Activated naive CD4-positive, alpha-beta T cell treated with anti-CD3 and anti-CD28 coated beads, Interleukin-2, amount 50 U/mL, for 24 hours (primary cell): ENCODE measurements around the gene NGF.

Experiments used
- H3K27ac Mint-ChIP-seq: one replicate; pipeline ENCODE4 v1.8.0; 2021; ENCODE audit warnings: mild to moderate bottlenecking, mixed read lengths
- H3K27me3 Mint-ChIP-seq: one replicate; pipeline ENCODE4 v1.8.0; 2021; ENCODE audit warnings: mixed read lengths
- H3K36me3 Mint-ChIP-seq: one replicate; pipeline ENCODE4 v1.8.0; 2021; ENCODE audit warnings: mixed read lengths
- H3K4me1 Mint-ChIP-seq: one replicate; pipeline ENCODE4 v1.8.0; 2021; ENCODE audit warnings: mixed read lengths
- H3K4me3 Mint-ChIP-seq: one replicate; pipeline ENCODE4 v1.8.0; 2021; ENCODE audit warnings: mild to moderate bottlenecking, mixed read lengths
- H3K9me3 Mint-ChIP-seq: one replicate; pipeline ENCODE4 v1.8.0; 2021; ENCODE audit warnings: mixed read lengths

Gene NGF

DNA sequence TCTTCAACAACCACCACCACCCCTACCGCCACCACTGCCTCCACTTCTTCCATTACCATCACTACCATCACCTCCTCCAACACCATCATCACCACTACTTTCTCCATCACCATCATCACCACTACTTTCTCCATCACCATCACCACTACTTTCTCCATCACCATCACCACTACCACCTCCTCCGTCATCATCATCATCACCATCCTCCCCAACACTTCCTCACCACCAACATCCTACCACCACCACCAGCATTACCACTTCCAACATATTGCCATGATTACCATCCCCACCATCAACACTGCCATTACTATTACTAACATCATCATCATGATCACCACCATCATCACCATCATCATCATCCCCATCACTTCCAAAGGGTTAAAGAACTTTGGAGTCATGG, 34.7 kb downstream of the NGF start:
- Mint-ChIP-seq H3K9me3 (peaks cover 1% of the 10 kb centered on the region), H3K27ac (no peak overlapping the region), H3K4me1 (no peaks in the 10 kb centered on the region), H3K27me3 (peaks cover 11% of the 10 kb centered on the region), H3K4me3 (no peak overlapping the region), H3K36me3 (no peaks in the 10 kb centered on the region)

DNA sequence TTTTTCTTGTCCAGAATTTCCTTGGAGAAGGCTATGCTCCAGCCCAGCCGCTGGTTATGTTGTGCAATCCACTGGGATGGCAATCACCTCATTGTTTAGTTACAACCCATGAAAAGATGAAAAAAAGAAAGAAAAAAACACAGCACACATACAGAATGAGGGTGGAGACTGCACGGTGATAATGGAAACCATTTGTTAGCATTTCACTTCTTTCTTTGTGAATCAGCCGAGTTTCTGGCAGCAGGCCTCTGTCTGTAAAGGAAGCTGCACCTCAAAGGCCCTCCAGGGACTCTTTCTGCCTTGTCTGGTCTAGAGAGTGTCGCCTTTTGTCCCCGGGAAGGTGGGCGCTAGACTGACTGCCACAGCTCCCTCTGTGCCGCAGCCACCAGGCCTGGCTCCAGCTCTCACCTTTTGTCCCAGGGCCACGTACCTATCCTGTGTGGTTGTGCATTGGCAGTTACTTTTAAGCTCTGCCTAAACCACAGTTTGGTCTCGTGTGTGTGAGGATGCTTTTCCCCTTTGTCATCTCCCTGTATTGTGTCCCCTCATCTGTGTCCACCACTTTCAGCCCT, 35.6 kb downstream of the NGF start:
- no peak overlapping the region for H3K27ac Mint-ChIP-seq
- no peaks in the 10 kb centered on the region for H3K36me3 Mint-ChIP-seq
- H3K4me1 Mint-ChIP-seq, result no peaks in the 10 kb centered on the region
- H3K4me3 Mint-ChIP-seq, result no peak overlapping the region
- H3K9me3 Mint-ChIP-seq, result no peaks in the 10 kb centered on the region
- H3K27me3 Mint-ChIP-seq, result peaks cover 13% of the 10 kb centered on the region

DNA sequence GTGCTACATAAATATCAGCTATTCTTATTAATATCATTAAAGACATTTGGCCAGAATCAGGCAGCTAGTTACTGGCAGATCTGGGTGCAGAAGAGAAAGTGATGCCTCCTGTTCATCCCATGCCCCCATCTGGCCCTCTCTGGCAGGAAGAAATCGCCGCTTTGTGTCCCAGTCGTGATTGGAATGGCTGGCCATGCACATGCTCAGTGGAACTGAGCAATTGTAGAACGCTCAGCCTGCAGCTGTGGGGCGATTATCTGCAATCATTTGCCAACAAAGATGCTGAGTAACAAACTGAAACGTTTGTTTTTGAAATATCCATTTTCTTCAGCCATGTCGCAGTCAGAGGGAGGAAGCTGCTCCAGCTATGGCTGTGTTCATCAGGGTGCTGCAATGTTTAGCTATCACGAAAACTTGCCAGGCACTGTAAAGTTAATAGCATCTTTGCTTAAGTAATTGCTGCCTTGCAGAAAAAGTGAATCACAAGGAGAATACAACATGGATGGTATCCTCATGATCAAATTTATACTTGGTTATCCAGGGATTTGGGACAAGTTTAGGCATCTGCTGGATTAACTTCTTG, 36.5 kb downstream of the NGF start:
- no peak overlapping the region for H3K27ac Mint-ChIP-seq
- no peaks in the 10 kb centered on the region for H3K36me3 Mint-ChIP-seq
- no peak overlapping the region for H3K4me3 Mint-ChIP-seq
- peaks cover 11% of the 10 kb centered on the region for H3K27me3 Mint-ChIP-seq
- H3K4me1 Mint-ChIP-seq, result no peaks in the 10 kb centered on the region
- no peaks in the 10 kb centered on the region for H3K9me3 Mint-ChIP-seq

DNA sequence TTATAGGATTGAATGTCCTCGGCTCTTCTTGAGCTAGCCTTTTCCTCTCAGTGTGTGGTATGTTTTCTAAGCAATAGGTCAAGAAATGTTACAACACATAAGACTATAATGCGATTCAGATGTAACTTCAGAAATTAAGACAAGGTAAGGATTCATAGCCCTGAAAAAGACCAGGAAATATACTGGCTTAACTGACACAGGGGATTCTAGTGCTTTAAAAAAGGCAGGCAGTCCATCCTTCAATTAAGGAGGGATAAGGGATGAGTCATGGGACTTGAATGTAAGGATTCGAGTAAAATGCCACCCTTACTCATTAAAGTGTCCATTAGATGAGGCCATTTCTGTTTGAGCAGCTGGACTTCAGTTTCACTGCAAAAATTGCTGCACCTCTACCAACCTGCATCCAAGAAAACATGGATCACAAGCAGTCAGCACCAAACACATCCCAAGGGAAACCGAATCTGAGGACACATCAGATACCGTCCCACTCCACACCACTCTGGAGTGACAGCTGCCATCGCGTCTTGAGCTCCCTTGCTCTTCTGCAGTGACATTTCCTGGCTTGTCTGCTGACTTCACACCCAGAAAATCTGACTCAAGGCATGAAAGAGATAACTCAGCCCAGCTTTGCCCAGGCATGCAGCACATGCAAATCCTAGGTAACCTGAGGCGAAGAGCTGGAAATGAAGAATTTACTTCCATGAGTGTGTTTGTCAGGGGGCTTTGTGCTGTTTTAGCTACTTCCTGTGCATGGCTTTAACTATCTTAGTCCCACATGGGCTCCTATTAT, 37.8 kb downstream of the NGF start:
- H3K36me3 Mint-ChIP-seq, result no peaks in the 10 kb centered on the region
- no peaks in the 10 kb centered on the region for H3K4me1 Mint-ChIP-seq
- no peak overlapping the region for H3K4me3 Mint-ChIP-seq
- H3K9me3 Mint-ChIP-seq, result no peaks in the 10 kb centered on the region
- H3K27me3 Mint-ChIP-seq, result peaks cover 9% of the 10 kb centered on the region
- H3K27ac Mint-ChIP-seq, result no peak overlapping the region

DNA sequence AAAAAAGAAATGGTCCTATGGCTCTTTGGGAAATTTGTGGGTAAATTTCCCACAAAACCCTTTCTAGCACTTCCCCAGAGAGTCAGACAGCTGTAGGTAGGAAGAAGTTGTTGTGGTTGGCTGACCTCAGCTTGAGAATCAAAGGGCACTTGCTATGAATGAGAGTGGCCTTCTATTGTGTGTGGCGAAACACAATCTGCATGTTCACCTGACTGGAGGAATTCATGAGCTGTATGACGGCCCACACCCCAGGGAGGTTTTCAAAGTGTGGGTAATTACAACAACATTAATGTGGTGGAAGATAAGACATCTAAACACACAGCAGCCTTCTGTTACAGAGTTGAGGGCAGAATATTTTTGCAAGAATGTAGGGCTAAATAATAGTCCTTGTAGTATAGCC, 38.8 kb downstream of the NGF start:
- Mint-ChIP-seq H3K36me3 (no peaks in the 10 kb centered on the region), H3K4me1 (no peaks in the 10 kb centered on the region), H3K9me3 (no peaks in the 10 kb centered on the region), H3K4me3 (no peak overlapping the region), H3K27ac (no peak overlapping the region), H3K27me3 (peaks cover 13% of the 10 kb centered on the region)

DNA sequence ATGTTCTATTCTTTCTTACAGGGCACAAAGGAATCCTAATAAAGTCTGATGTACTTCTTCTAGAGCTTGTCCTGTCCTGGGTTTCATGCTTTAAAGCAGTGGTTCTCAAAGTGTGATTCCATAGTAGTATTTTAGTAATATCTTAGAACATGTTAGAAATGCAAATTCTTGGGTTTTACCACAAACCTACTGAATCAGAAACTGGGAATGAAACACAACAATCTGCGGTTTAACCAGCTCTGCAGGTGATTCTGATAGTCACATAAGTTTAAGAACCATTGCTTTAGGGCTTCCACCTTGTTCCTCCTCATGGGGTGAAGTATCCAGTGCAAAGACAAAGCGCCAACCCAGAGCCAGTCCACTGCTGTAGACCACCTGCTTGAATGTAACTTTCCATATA, 41.1 kb downstream of the NGF start:
- H3K27me3 Mint-ChIP-seq, result peaks cover 9% of the 10 kb centered on the region
- no peaks in the 10 kb centered on the region for H3K4me1 Mint-ChIP-seq
- no peaks in the 10 kb centered on the region for H3K9me3 Mint-ChIP-seq
- H3K27ac Mint-ChIP-seq, result no peak overlapping the region
- H3K4me3 Mint-ChIP-seq, result no peak overlapping the region
- H3K36me3 Mint-ChIP-seq, result no peaks in the 10 kb centered on the region

DNA sequence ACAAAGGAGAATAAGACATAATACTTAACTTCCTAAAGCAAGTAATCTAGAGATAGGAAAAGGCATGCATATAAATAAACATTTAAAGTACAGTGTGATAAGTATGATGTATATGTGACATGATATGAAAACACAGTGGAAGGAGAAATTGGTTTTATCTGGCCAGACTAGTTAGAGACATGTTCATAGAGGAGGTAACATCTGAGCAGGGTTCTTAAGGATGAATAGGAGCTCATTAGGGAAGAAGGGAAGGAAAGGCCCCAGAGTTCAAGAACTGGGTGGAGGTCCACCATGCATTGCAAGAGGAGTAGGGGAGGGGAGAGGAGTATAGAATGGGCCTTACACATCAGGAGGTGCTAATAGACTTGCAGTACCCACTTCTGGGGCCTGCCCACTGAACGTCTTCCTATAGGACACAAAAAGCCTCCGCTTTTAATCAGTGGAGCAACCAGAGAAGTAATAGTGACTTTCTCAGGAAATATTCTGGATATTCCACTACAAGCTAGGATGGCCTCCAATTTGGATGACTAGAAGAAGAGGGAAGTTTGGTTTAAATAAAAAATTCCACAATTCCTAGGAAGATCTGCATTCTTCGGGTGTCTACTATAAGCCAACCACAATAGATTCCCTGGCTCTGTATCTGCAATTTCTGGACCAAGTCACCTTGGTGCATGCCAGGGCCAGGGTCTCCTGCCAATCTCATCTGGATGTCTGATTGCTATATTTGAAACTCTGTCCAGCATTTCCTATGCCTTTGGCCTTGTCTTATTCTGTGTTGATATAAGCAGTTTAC, 41.9 kb downstream of the NGF start:
- Mint-ChIP-seq H3K27ac (no peak overlapping the region), H3K9me3 (no peaks in the 10 kb centered on the region), H3K4me3 (no peak overlapping the region), H3K36me3 (no peaks in the 10 kb centered on the region), H3K4me1 (no peaks in the 10 kb centered on the region), H3K27me3 (peaks cover 9% of the 10 kb centered on the region)

DNA sequence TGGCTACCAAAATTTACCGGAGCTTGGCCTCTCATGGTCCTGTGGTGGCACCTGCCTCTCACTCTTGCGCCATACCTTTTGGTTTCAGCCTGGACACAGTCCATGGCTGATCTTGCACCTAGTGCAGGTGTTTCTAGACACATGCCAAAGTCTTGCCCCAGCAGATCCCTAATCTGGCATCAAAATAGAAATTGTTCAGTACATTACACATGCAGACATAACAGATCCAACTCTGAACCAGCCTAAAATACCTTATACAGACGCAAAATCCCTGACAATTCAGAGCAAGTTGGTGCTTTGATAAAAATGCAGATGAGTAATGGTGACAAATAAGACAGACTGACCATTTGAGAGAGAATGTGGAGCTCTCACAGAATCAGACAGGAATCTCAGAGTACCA, 44.1 kb downstream of the NGF start:
- Mint-ChIP-seq H3K27ac (no peak overlapping the region), H3K4me3 (no peak overlapping the region), H3K27me3 (peaks cover 8% of the 10 kb centered on the region), H3K4me1 (no peaks in the 10 kb centered on the region), H3K36me3 (no peaks in the 10 kb centered on the region), H3K9me3 (no peaks in the 10 kb centered on the region)

DNA sequence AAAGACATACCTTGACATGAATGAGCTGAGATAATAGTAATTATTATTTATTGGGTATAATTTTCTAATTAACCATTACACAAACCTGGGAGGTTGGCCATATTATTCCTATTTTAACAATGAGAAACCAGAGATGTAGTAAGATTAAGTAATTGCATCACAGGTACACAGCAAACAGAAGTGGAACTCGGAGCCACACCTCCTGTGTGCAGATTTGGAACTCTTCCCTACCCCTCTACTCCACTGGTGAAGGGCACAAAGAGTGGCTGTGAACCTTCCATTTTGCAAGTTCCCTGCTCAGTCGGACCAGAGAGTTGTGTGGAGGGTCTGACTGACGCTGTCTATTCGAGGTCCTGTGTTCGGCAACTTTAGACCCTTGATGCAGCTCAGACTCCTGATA, 45.0 kb downstream of the NGF start:
- Mint-ChIP-seq H3K36me3 (no peaks in the 10 kb centered on the region), H3K27ac (no peak overlapping the region), H3K4me3 (no peak overlapping the region), H3K27me3 (peaks cover 5% of the 10 kb centered on the region), H3K4me1 (no peaks in the 10 kb centered on the region), H3K9me3 (no peaks in the 10 kb centered on the region)

DNA sequence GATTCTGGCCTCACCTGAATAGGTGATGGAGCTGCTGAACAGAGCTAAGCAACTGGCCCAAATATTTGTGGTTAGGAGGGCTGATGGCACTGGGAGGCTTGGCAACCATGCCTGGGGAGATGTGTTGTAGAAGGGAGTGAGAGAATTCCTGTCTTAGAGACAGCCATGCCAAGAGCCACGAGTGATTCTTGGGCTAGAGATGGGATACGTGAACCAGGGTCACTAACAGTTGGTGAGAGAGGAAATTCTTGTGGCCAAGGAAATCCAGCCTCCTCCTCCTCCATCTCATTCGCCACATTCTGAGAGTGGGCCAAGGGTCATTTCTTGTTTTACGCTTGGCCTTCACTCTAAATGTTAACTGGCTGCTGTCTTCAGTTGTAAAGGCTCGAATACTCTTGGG, 46.3 kb downstream of the NGF start:
- Mint-ChIP-seq H3K9me3 (no peaks in the 10 kb centered on the region), H3K36me3 (no peaks in the 10 kb centered on the region), H3K27me3 (peaks cover 4% of the 10 kb centered on the region), H3K27ac (no peak overlapping the region), H3K4me3 (no peak overlapping the region), H3K4me1 (no peaks in the 10 kb centered on the region)

DNA sequence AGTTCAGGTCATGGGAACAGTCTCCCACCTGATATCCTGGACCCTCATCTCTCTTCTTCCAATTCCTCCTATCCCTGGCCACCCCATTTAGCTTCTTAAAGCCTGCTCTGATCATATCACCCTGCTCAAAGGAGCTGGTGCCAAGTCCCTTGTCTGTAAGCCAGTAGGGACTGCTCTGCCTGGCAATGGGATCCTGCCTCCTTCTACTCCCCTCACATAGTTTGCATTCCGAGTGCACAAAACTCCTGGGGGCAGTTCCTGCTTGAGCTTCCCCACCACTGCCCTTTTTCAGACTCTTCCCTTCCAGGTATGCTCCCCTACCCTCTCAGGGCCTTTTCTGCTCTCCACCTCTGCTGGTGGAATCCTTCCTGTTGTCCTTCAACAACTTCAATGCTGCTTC, 48.1 kb downstream of the NGF start:
- no peak overlapping the region for H3K4me3 Mint-ChIP-seq
- peaks cover under 1% of the 10 kb centered on the region for H3K27me3 Mint-ChIP-seq
- H3K36me3 Mint-ChIP-seq, result no peaks in the 10 kb centered on the region
- no peaks in the 10 kb centered on the region for H3K9me3 Mint-ChIP-seq
- no peaks in the 10 kb centered on the region for H3K4me1 Mint-ChIP-seq
- no peak overlapping the region for H3K27ac Mint-ChIP-seq

DNA sequence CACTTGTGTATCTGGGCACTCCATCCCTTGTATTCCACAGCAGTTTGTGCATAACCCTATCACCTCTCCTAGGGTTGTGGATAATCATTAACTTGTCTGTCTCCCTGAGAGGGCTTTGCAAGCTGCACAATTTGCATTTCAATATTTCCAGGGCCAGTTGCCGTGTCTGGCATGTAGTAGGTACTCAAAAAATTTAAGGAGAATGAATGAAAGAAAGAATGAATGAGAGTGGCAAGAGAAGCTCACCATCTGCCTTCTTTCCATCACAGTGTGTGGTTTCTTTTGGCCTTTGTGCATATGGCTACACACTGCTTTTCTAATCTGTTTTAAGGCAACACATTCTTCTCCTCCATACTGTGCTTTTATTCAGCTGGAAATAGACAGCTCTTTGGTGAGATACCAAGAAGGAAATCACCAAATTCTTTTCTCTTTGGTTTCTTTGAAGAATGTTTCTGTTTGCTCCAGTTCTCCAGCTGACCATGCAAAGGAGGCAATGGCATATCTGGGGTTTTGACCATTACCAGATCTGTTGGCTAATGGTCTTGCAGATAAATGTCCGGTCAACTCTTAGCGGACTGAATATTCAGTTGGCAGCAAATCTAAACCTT, 49.4 kb downstream of the NGF start:
- H3K27me3 Mint-ChIP-seq, result no peaks in the 10 kb centered on the region
- no peaks in the 10 kb centered on the region for H3K9me3 Mint-ChIP-seq
- no peaks in the 10 kb centered on the region for H3K36me3 Mint-ChIP-seq
- H3K4me1 Mint-ChIP-seq, result no peaks in the 10 kb centered on the region
- no peak overlapping the region for H3K4me3 Mint-ChIP-seq
- no peak overlapping the region for H3K27ac Mint-ChIP-seq

DNA sequence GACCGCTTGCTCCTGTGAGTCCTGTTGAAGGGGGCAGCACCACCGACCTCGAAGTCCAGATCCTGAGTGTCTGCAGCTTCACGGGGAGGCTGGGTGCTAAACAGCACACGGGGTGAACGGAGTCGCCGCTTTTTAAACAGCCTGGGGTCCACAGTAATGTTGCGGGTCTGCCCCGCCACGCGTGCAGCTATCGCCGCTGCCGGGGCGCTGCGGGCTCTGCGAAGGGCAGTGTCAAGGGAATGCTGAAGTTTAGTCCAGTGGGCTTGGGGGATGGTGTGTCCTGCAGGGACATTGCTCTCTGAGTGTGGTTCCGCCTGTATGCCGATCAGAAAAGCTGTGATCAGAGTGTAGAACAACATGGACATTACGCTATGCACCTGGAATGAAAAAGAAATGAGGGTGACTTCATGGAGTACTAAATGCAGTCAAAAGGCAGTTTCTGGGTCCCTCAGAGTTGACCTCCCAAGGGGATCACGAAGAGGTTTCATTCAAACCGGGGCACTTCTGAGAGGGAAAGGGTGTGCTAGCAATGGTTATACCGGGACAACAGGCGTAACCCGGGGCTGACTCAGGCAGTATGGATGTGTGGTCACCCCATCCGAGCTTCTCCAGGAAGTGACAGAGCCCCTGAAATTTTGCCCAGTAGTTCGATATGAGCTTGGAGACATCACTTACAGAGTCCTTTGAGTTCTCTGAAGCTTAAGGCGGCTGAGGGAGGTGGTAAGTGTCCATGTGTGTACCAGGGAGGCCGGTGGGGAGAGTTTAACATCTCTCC, 51.4 kb downstream of the NGF start:
- no peak overlapping the region for H3K4me3 Mint-ChIP-seq
- no peaks in the 10 kb centered on the region for H3K27me3 Mint-ChIP-seq
- H3K27ac Mint-ChIP-seq, result no peak overlapping the region
- no peaks in the 10 kb centered on the region for H3K36me3 Mint-ChIP-seq
- no peaks in the 10 kb centered on the region for H3K4me1 Mint-ChIP-seq
- no peaks in the 10 kb centered on the region for H3K9me3 Mint-ChIP-seq

DNA sequence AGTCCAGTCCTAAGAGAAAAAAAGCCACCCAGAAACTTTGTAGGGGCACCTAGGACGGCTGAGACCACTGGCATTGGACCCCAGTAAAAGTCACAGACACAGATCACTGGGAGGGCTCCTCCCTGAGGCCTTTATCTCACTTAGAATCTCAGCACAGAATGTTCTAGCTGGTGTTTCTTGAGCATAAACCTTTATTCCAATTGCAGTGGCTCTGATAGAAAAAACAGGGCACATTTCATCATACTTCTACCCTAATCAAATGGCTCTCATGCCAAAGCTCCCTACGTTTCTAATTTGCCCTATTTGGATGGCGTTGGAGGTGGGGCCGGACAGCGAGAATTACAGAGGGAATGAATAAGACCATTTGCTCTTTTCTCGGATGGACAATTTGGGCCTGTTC, 53.8 kb downstream of the NGF start:
- no peaks in the 10 kb centered on the region for H3K4me1 Mint-ChIP-seq
- H3K36me3 Mint-ChIP-seq, result no peaks in the 10 kb centered on the region
- H3K4me3 Mint-ChIP-seq, result no peak overlapping the region
- no peaks in the 10 kb centered on the region for H3K9me3 Mint-ChIP-seq
- no peaks in the 10 kb centered on the region for H3K27me3 Mint-ChIP-seq
- H3K27ac Mint-ChIP-seq, result no peak overlapping the region

DNA sequence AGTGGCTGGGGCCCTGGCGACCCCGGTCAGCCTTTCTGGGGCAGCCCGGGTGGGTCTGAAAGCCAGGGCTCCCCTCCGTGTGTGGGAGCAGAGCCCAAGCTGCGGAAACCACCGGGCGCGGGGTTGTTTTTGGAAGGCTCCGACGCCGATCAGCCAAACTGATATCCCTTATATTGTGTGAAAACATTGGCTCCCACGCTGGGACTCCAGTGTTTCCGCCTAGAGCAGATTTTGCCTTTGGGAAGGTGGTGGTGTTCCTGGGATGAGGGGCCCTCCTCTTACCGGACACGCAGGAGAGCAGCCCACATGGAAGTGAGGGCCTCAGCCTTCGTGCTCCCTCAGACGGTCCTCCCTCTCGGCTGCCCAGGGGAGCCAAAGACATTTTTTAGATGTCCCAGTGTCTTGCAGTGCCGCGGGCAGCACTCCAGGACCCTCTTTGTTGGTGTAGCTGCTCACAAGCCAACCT, 54.3 kb downstream of the NGF start:
- no peaks in the 10 kb centered on the region for H3K36me3 Mint-ChIP-seq
- no peaks in the 10 kb centered on the region for H3K27me3 Mint-ChIP-seq
- no peak overlapping the region for H3K27ac Mint-ChIP-seq
- H3K4me3 Mint-ChIP-seq, result no peak overlapping the region
- H3K9me3 Mint-ChIP-seq, result no peaks in the 10 kb centered on the region
- H3K4me1 Mint-ChIP-seq, result no peaks in the 10 kb centered on the region
